HG03565 (cell line): ENCODE measurements around the gene TAF10.

ENCODE experiments used
- ATAC-seq: cut with Tn5 transposase; IDR thresholded peaks from one replicate; pipeline ENCODE4 v1.9.1; 2021; ENCODE audit warnings: mild to moderate bottlenecking, moderate library complexity; ENCODE audit not compliant: unreplicated experiment

The TAF10 gene

GRCh38 chr11:6640985-6641701, 29.1 kb upstream of the TAF10 start:
- ATAC-seq, result no peak

GRCh38 chr11:6640036-6640984, 28.3 kb upstream of the TAF10 start:
- ATAC-seq, result no peak

- ATAC-seq, result no peak
Measured at GRCh38 chr11:6638429-6638828, 26.4 kb upstream of the TAF10 start.

- no peak for ATAC-seq
Measured at GRCh38 chr11:6637871-6638270, 25.9 kb upstream of the TAF10 start.

GRCh38 chr11:6636480-6636879, 24.5 kb upstream of the TAF10 start:
- ATAC-seq, result no peak

- ATAC-seq, result no peak
Measured at GRCh38 chr11:6635082-6635932, 23.3 kb upstream of the TAF10 start.

GRCh38 chr11:6634534-6634933, 22.5 kb upstream of the TAF10 start:
- no peak for ATAC-seq

- no peak for ATAC-seq
Measured at GRCh38 chr11:6633422-6634408, 21.7 kb upstream of the TAF10 start.

GRCh38 chr11:6632116-6633073, 20.4 kb upstream of the TAF10 start:
- ATAC-seq, result no peak

GRCh38 chr11:6631361-6631890, 19.4 kb upstream of the TAF10 start:
- no peak for ATAC-seq

- ATAC-seq, result no peak
Measured at GRCh38 chr11:6630632-6631291, 18.7 kb upstream of the TAF10 start.

- no peak for ATAC-seq
Measured at GRCh38 chr11:6629892-6630631, 18.0 kb upstream of the TAF10 start.

- ATAC-seq, result no peak
Measured at GRCh38 chr11:6629573-6629891, 17.5 kb upstream of the TAF10 start.

GRCh38 chr11:6628526-6628925, 16.5 kb upstream of the TAF10 start:
- ATAC-seq, result no peak

- no peak for ATAC-seq
Measured at GRCh38 chr11:6627762-6628241, 15.8 kb upstream of the TAF10 start.

GRCh38 chr11:6626971-6627761, 15.2 kb upstream of the TAF10 start:
- ATAC-seq, result no peak
